NCI-H2196 treated with DMSO at 0.1 percent for 48 hours (cell line): ENCODE results near the gene CCDC171.
"Not testable (repeated sequence)": the region's sequence is repeated elsewhere in the genome, so short reads cannot be mapped to it uniquely, and the experiment has no call there.

Source experiments
- DNase-seq: peaks from one replicate; lab custom pipeline; 2025; ENCODE audit not compliant: unreplicated experiment; lab: John Stamatoyannopoulos, UW

CCDC171 gene

DNA sequence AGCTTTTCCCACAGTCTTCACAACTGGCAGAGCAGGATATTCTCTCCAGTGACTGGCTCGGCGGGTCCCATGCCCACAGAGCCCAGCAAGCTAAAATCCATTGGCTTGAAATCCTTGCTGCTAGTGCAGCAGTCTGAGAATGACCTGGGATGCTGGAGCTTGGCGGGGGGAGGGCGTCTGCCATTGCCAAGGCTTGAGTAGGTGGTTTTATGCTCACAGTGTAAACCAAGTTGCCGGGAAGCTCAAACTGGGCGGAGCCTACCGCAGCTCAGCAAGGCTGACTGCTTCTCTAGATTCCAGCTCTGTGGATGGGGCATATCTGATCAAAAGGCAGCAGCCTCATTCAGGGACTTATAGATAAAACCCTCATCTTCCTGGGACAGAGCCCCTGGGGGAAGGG, 194.1 kb downstream of the CCDC171 start:
- DNase-seq, result no peak

GRCh38 chr9:15755660-15756059, 202.8 kb downstream of the CCDC171 start:
- no peak for DNase-seq

GRCh38 chr9:15761551-15761950, 208.7 kb downstream of the CCDC171 start:
- no peak for DNase-seq

DNA sequence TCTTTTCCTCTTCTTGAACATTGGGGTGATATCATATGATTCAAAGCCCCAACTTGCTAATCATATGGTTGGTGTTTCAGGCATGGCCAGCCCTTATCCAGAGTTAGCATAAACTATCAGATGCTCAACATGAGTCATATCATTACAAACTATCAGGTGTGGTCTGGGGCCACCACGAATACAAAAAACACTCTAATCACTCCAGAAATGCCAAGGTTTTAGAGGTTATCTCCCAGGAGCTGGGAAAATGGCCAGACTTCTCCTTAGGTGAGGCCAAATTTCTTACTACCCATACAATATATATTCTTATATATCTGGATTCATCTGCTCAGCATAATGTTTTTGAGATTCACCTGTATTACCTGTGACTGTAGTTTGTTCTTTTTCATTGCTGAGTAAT, 210.5 kb downstream of the CCDC171 start:
- DNase-seq, result no peak

- no peak for DNase-seq
Measured at GRCh38 chr9:15764131-15764530, 211.3 kb downstream of the CCDC171 start.

- no peak for DNase-seq
Measured at GRCh38 chr9:15769547-15769946, 216.7 kb downstream of the CCDC171 start.

GRCh38 chr9:15778861-15779260, 226.0 kb downstream of the CCDC171 start:
- DNase-seq, result no peak

DNA sequence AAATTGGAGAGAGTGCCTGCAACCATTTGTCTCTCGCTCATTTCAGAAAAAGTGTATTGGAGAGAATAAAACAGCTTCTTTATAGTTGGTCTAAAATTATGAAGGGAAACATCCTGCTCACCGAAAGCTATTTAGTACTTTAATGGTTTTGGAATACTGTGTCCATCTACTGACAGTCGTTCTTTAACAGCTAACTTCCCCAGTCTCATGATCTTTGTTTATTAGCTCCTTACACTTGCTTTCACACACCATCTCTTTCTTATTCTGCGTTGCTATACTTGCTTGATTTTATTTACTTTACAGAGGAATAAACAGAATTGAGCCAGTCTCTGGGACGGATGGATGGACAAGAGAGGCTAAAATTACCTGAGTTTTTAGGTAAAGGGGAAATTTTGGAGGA, 229.3 kb downstream of the CCDC171 start:
- no peak for DNase-seq

DNA sequence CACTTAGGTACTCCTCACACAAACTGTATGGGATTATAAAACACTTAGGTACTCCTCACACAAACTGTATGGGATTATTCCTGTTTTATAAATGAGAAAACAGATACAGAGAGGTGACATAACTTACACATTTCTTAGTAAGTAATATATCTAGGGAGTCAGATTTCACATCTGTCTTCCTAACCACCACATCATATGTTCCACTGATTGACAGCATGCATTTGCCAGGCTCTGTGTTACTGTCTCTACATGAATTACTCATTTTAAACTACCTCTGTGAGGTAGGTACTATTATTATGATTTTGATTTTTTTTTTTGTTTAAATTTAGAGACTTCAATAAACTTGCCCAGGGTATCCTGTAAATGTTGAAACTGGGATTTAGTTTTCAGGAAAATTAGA, 232.7 kb downstream of the CCDC171 start:
- DNase-seq, result no peak

DNA sequence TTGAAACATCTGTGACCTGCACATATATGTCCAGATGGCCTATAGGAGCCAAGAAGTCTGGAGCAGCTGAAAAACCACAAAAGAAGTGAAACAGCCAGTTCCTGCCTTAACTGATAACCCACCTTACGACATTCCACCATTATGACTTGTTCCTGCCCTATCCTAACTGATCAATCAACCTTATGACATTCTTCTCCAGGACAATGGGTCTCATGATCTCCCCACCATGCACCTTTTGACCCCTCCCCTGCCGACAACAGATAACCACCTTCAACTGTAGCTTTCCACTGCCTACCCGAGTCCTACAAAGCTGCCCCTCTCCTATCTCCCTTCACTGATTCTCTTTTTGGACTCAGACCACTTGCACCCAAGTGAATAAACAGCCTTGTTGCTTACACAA, 233.8 kb downstream of the CCDC171 start:
- DNase-seq, result no peak

- DNase-seq, result not testable (repeated sequence)
Measured at GRCh38 chr9:15810219-15810899, 257.5 kb downstream of the CCDC171 start.

- no peak for DNase-seq
Measured at GRCh38 chr9:15813076-15813475, 260.2 kb downstream of the CCDC171 start.

DNA sequence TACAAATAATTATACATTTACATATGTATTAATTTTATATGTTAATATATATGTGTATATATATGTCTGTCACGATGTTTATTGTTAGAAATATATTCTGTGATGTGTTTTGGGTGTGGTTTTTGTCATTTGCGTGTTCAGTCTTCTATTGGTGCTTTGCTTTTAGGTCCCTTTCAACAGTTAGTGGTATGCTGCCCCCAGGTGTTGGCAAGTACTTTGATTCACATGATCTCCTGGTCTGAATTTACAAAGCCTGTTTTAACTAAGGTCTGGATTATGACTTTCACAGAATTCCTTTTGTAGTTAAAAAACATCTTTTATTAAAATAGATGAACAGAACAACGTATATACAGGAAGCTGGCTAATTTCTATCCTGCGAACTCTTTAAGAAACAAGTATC, 271.5 kb downstream of the CCDC171 start:
- DNase-seq, result no peak

- no peak for DNase-seq
Measured at GRCh38 chr9:15831384-15831783, 278.5 kb downstream of the CCDC171 start.

- no peak for DNase-seq
Measured at GRCh38 chr9:15834541-15834940, 281.7 kb downstream of the CCDC171 start.

DNA sequence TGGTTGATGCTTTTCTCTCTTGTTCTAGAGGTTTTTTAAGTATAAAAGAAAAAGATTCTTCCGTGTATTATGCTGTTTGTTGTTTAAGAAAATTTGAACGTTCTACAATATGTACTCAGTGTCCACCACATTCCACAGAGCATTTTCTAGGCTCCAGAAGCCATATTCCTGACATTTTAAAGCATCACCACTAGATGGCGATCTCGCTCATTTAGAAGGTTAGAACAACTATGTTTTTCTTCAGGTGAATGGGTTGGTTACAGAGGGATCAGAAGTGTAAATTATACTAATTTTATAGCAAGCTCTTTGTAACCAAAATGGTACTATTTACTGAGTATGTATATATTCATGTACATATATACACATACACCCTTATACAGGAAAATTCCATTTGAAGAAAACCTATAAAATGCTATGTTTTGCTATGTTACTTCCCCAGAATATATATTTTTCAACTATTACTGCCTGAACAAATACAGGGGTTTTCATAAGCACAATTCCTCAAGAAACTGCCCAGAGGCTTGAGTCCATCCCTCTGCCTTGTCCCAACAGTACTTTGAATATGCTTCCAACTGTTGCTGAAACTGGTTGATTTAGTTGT, 284.3 kb downstream of the CCDC171 start:
- peak; percentile 74 for DNase-seq

DNA sequence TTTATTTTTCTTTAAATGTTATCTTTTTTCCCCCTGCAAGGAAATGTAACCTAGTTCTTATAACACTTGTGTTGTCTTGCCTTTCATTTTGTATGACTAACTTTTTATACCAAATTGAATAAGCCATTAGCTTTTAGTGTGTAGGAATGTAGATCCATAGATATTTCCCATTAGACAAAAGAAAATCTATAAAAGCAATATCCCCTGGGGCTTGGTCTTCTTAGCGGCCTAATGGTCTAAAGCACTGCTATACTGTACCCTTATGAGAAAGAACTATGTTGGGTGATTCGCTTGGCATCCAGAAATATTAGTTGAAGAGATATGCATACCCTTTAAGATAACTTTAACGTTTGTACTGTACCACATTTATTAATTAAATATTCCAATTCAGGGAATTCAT, 289.2 kb downstream of the CCDC171 start:
- no peak for DNase-seq

DNA sequence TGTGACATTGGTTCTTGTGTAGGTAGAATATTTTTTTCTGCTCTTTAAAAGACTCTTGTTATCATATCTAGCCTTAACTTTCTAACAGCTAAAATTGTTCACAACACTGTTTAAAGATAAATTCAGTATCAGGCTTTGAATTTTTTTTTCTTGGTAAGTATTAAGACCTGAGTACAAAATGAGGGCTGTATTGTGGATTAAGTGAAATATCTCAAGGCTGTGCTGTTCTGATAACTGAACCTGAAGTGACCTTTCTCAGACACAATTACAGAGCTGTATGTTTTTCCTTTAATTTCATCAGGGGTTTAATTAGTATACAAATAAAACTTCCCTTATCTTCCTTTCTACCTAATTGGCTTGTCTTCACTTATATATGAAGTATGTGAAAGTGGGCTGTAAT, 290.5 kb downstream of the CCDC171 start:
- no peak for DNase-seq

- no peak for DNase-seq
Measured at GRCh38 chr9:15843931-15844330, 291.1 kb downstream of the CCDC171 start.

GRCh38 chr9:15846611-15847010, 293.8 kb downstream of the CCDC171 start:
- DNase-seq, result no peak

- no peak for DNase-seq
Measured at GRCh38 chr9:15849871-15850270, 297.0 kb downstream of the CCDC171 start.

DNA sequence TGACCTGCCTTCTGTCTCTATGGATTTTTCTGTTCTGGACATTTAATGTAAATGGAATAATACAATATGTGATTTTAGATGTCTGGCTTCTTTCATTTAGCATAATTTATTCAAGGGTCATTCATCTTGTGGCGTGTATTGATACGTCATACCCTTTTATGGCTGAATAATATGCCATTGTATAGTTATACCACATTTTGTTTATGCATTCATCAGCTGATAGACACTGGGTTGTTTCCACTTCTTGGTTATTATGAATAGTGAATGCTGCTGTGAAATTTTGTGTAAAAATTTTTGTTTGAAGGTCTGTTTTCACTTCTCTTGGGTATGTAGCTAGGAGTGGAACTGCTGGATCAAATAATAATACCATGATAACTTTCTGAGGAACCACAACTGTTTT, 298.9 kb downstream of the CCDC171 start:
- DNase-seq, result no peak

DNA sequence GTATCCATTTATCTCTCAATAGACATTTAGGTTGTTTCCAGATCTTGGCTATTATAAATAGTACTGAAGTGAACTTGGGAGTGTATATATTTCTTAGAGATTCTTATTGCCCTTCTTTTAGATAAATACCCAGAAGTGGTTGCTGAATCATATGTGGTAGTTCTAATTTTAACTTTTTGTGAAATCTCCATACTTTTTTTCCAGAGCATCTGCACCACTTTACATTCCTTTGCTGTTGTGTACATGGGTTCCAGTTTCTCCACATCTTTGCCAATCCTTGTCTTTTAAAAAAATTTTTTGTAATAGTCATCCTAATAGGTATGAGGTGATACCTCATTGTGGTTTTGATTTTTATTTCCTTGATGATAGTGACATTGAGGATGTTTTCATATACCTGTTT, 303.7 kb downstream of the CCDC171 start:
- no peak for DNase-seq
